ENCODE results near the gene NMRAL1.

NMRAL1 gene

DNA sequence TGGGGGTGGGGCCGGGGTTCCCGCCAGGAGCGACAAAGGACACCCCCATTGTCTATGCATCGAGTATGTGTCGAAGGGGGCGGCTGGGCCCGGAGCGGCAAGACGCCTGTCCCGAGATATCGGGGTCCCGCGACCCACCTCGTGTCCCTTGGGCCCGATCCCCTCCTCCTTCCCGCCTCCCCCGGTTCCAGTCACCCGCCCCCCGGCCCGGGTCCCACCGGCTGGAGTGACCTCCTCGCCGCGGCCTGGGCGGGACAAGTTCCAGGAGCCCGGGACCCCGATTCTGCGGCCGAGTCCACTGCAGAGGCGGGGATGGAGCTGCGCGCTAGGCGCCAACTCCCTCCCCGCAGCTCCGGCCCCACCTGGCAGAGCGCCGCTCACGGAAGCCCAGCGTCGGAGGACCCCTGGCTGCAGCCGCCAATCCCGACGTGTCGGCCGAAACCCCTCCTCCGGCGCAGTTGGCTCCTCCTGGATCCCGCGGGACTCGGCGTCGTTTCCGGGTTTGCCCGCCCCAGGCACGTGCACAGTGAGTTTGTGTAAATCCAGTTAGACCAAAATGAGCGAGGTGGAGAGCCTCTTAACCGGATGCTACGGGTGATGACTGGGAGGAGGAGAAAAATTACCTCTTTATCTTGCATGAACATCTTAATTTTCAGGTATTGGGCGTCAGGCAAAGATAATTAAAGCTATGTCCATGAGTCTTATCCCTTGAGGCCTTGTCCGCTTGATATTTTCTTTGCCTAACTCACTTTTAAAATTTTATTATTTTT, at the start of gene NMRAL1:
Gene NMRAL1 (minus strand): TSS at position 434 of the 770 bp plus-strand sequence. CDS start 493 bp downstream, outside the sequence.
- peak within 1 kb of the TSS; percentile 28 for H3K4me3 ChIP-seq (ENCODE audit: low read depth, low read length)
- H3K4me1 ChIP-seq (ENCODE audit: control insufficient read depth, insufficient read depth, low read length) = 0 out of 2 replicates have a peak, but pooled peaks cover 2% of the 10 kb centered on the region
- H3K9me3 ChIP-seq (ENCODE audit: control insufficient read depth, insufficient read depth, low read depth, low read length) = no peaks in the 10 kb centered on the region
- no peaks in the 10 kb centered on the region; a peak in 1 of 3 replicates for H3K36me3 ChIP-seq (ENCODE audit: control insufficient read depth in 2 of 2, insufficient read depth in 1 of 2, low read length in 2 of 2)
- POLR2A ChIA-PET = interaction anchor here (2.3 kb wide), 1 partner anchor 11 kb away, joined by 8 read pairs; no protein-coding TSS in a partner anchor
- TF ChIP-seq ZNF658 (tag by site-specific recombination; IDR thresholded peaks at IDR 0.05) (no peak), SP3 (tag by site-specific recombination; IDR thresholded peaks at IDR 0.05) (no peak), ZNF24 (tag by site-specific recombination; IDR thresholded peaks at IDR 0.05) (no peak), ZNF747 (tag by site-specific recombination; IDR thresholded peaks at IDR 0.05) (no peak), ZNF488 (tag by site-specific recombination; IDR thresholded peaks at IDR 0.05) (no peak), ZBTB10 (tag by site-specific recombination; IDR thresholded peaks at IDR 0.05) (no peak), SP2 (tag by site-specific recombination; IDR thresholded peaks at IDR 0.05) (no peak), ZNF292 (tag by site-specific recombination; IDR thresholded peaks at IDR 0.05; ENCODE audit: borderline replicate concordance, low read depth) (no peak), ZNF26 (tag by site-specific recombination; IDR thresholded peaks at IDR 0.05) (no peak), ZNF146 (tag by site-specific recombination; IDR thresholded peaks at IDR 0.05) (no peak), ZNF629 (tag by site-specific recombination; IDR thresholded peaks at IDR 0.05) (no peak), ZNF16 (tag by site-specific recombination; IDR thresholded peaks at IDR 0.05; ENCODE audit: low read depth) (no peak), ZBTB6 (tag by site-specific recombination; IDR thresholded peaks at IDR 0.05) (no peak), ZNF37A (tag by site-specific recombination; IDR thresholded peaks at IDR 0.05) (no peak), ZNF391 (tag by site-specific recombination; IDR thresholded peaks at IDR 0.05; ENCODE audit: borderline replicate concordance, low read depth) (no peak), ZNF645 (tag by site-specific recombination; IDR thresholded peaks at IDR 0.05) (no peak), ZBTB48 (tag by site-specific recombination; IDR thresholded peaks at IDR 0.05) (no peak), MYNN (tag by site-specific recombination; IDR thresholded peaks at IDR 0.05; ENCODE audit: borderline replicate concordance) (no peak), ZNF623 (tag by site-specific recombination; IDR thresholded peaks at IDR 0.05) (no peak)
- CTCF ChIA-PET = interaction anchor here (0.6 kb wide), 1 partner anchor 308 kb away, joined by 3 read pairs; no protein-coding TSS in a partner anchor
- no peak within 1 kb of the TSS for H3K27ac ChIP-seq (ENCODE audit: extremely low read depth, low read depth, low read length)

All from HEK293 (cell line).